DND-41 (cell line): ENCODE results near the gene CLNK.

Experiments
- CTCF ChIP-seq: IDR thresholded peaks from 2 replicates; pipeline ENCODE4 v1.5.1; 2012; ENCODE audit warnings: borderline replicate concordance, low read length, moderate library complexity, mild to moderate bottlenecking; ENCODE audit not compliant: poor library complexity, severe bottlenecking; ENCODE audit errors: extremely low read depth
- EZH2 ChIP-seq: IDR thresholded peaks from 3 replicates; pipeline ENCODE4 v1.6.1; 2012; ENCODE audit warnings: borderline replicate concordance, low read depth, mild to moderate bottlenecking, moderate library complexity, low read length, inconsistent platforms; ENCODE audit not compliant: severe bottlenecking

DNA sequence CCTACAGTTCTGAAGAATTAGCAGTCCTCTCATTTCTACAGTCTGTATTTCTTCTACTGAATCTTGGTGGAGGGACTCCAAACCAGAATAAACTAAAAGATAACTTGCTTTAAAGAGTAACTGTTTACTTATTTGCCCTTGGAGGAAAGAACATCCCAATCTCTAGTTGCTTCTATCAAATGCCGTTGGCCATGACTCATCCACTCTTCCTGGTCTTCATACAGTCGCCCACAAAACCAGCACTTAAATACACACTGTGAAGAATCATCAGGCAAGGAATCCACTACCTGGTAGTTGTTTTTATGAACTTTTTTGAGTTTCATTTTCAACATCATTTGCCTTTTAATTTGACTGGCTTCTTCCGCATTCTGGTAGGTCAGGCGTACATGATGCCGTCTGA is 241.6 kb downstream of the CLNK start:
- TF ChIP-seq CTCF = no peak
- TF ChIP-seq EZH2 = no peak
